ENCODE results near the gene EXOSC7. TPM values are rescaled to one million over a fixed set of nuclear protein-coding genes. Genes with fewer than 3 reads are reported as not detected.

Gene EXOSC7
- total and polyA plus RNA-seq, 2 donors (not counting 3 experiments of a cell fraction or from before 2014, with no cell fraction given) = 44.5 to 53.8 TPM

DNA sequence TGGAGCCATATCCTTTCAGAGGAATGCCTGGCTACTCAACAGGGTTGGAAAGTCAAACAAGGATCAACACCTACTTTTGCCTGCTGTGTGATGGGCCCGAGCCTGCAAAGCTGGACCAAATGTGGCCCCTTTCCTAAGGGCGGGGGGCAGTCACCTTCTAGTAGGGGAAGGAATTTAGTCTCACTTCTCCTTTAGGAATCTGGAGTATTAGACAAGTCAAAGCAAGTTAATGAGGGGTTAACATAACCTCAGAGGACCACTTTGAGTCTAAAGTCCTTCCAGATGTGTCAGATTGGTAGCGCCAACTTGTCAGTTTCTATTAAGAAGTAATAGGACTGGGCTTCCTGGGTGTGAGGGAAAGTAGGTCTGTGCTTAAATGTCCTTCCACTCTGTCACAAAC is 6.8 kb downstream of the EXOSC7 start:
- Histone ChIP-seq H3K27me3 (ENCODE audit: control insufficient read depth in 2 of 2, insufficient read depth in 2 of 2, low read length in 2 of 2) (no peaks in the 10 kb centered on the region), H3K79me2 (ENCODE audit: control insufficient read depth, insufficient read depth, low read length) (peaks cover 69% of the 10 kb centered on the region), H3K9me1 (replicated peaks; ENCODE audit: control insufficient read depth, extremely low read depth, insufficient read depth, low read length) (no peaks in the 10 kb centered on the region), H3K9ac (replicated peaks; ENCODE audit: extremely low read depth, insufficient read depth, low read length) (no peak overlapping the region), H3K4me3 (replicated peaks in 1 of 3; ENCODE audit: insufficient read depth in 1 of 3, low read depth in 1 of 3, low read length in 3 of 3) (no peak overlapping the region), H3K4me1 (ENCODE audit: control insufficient read depth, extremely low read depth, insufficient read depth, low read length) (no peaks in the 10 kb centered on the region), H3K4me2 (ENCODE audit: insufficient read depth, low read length) (no peak overlapping the region), H4K20me1 (replicated peaks; ENCODE audit: control insufficient read depth, extremely low read depth, insufficient read depth, low read length) (peaks cover 3% of the 10 kb centered on the region), H3K27ac (ENCODE audit: insufficient read depth, low read depth, low read length) (no peak overlapping the region), H2AFZ (ENCODE audit: low read depth, low read length) (no peak overlapping the region), H3K9me3 (replicated peaks; ENCODE audit: control insufficient read depth, insufficient read depth, low read length) (no peaks in the 10 kb centered on the region), H3K36me3 (ENCODE audit: control insufficient read depth in 2 of 2, extremely low read depth in 1 of 2, insufficient read depth in 2 of 2, low read length in 2 of 2) (no peaks in the 10 kb centered on the region)
- no TSS peak for BruUV-seq (replicated peaks)
- TF ChIP-seq GATA2 (IDR thresholded peaks at IDR 0.05; ENCODE audit: insufficient read depth, insufficient read length, low read depth, low read length) (no peak), EZH2 (IDR thresholded peaks at IDR 0.05; ENCODE audit: borderline replicate concordance, low read depth, low read length, severe bottlenecking) (no peak), POLR2A (IDR thresholded peaks at IDR 0.05; ENCODE audit: low read depth, low read length) (no peak), FOS (IDR thresholded peaks at IDR 0.05; ENCODE audit: borderline replicate concordance, insufficient read depth, low read length) (no peak), POLR2AphosphoS5 (IDR thresholded peaks at IDR 0.05; ENCODE audit: insufficient read depth, low read depth, low read length) (no peak), JUN (IDR thresholded peaks at IDR 0.05; ENCODE audit: borderline replicate concordance, insufficient read depth, insufficient read length, low read depth) (no peak), MYC (IDR thresholded peaks at IDR 0.05; ENCODE audit: low read depth, low read length) (no peak)
- TF ChIP-seq, protein P1, sequence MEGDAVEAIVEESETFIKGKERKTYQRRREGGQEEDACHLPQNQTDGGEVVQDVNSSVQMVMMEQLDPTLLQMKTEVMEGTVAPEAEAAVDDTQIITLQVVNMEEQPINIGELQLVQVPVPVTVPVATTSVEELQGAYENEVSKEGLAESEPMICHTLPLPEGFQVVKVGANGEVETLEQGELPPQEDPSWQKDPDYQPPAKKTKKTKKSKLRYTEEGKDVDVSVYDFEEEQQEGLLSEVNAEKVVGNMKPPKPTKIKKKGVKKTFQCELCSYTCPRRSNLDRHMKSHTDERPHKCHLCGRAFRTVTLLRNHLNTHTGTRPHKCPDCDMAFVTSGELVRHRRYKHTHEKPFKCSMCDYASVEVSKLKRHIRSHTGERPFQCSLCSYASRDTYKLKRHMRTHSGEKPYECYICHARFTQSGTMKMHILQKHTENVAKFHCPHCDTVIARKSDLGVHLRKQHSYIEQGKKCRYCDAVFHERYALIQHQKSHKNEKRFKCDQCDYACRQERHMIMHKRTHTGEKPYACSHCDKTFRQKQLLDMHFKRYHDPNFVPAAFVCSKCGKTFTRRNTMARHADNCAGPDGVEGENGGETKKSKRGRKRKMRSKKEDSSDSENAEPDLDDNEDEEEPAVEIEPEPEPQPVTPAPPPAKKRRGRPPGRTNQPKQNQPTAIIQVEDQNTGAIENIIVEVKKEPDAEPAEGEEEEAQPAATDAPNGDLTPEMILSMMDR (IDR thresholded peaks at IDR 0.05; ENCODE audit: extremely low read depth in 1 of 2, insufficient read depth in 1 of 2, low read depth in 1 of 2, low read length in 2 of 2) = no peak
- TF ChIP-seq, protein P2, sequence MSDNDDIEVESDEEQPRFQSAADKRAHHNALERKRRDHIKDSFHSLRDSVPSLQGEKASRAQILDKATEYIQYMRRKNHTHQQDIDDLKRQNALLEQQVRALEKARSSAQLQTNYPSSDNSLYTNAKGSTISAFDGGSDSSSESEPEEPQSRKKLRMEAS (IDR thresholded peaks at IDR 0.05; ENCODE audit: insufficient read depth, insufficient read length) = no peak
- DNase-seq (ENCODE audit: low read depth, low spot score) (no peak), FAIRE-seq (no peak)
- intact Hi-C loops (cut with micrococcal nuclease) = no loop called here
- ChIA-PET POLR2A (no interaction called here), CTCF (interaction anchor here (4.9 kb wide), 1 partner anchor 10 kb away, joined by 18 read pairs; no protein-coding TSS in a partner anchor)
- dilution Hi-C loops (cut with MboI; ENCODE audit: extremely low pct_ligation_motif_present, low sequenced_read_pairs) = no loop called here

All from endothelial cell of umbilical vein (primary cell).